Prostate gland (tissue), 2 donors: ENCODE measurements around the gene RAP2B.

Experiments
- CTCF ChIP-seq, 4 experiments: fragments of 200-600 bp in 2 of 4; fragments of 450-650 bp in 2 of 4; sonication (generic) in 2 of 4; IDR thresholded peaks; 1 replicate in 3 of 4; 2 replicates in 1 of 4; pipeline ENCODE4 v1.5.1; 2016 to 2019; ENCODE audit warnings: antibody characterized with exemption in 4 of 4, mild to moderate bottlenecking in 2 of 4, moderate library complexity in 2 of 4
- POLR2A ChIP-seq: fragments of 450-650 bp; IDR thresholded peaks from one replicate; pipeline ENCODE4 v1.6.1; 2016; ENCODE audit warnings: antibody characterized with exemption, mild to moderate bottlenecking
- POLR2AphosphoS5 ChIP-seq: sonication (generic); formaldehyde crosslinking; IDR thresholded peaks from one replicate; pipeline ENCODE4 v1.6.1; 2017; ENCODE audit warnings: antibody characterized with exemption

GRCh38 chr3:153171256-153171655 is 9.2 kb downstream of the RAP2B start:
- TF ChIP-seq CTCF (IDR thresholded peaks at IDR 0.05) (no peak), POLR2A (no peak), POLR2AphosphoS5 (no peak)
